ENCODE results near the gene SLC25A12.
"Not testable (repeated sequence)": the region's sequence is repeated elsewhere in the genome, so short reads cannot be mapped to it uniquely, and the experiment has no call there.

- not testable (repeated sequence) for TF ChIP-seq CTCF (CRISPR knock-in tag; IDR thresholded peaks at IDR 0.05); RNF2 (conservative IDR thresholded peaks at IDR 0.05; ENCODE audit: low read depth); CBX2 (IDR thresholded peaks at IDR 0.05; ENCODE audit: low read depth, low read length); CBX2 (CRISPR knock-in tag; IDR thresholded peaks at IDR 0.05; ENCODE audit: low read depth); ZBTB7B (CRISPR knock-in tag; IDR thresholded peaks at IDR 0.05); RELA (CRISPR knock-in tag; IDR thresholded peaks at IDR 0.05); POLR2A (IDR thresholded peaks at IDR 0.05; ENCODE audit: insufficient read depth in 1 of 2, low read depth in 2 of 2, low read length in 2 of 2); ETV6 (CRISPR knock-in tag; conservative IDR thresholded peaks at IDR 0.05); ZNF777 (CRISPR knock-in tag; IDR thresholded peaks at IDR 0.05); KDM3A (CRISPR knock-in tag; IDR thresholded peaks at IDR 0.05; ENCODE audit: low read depth)
Measured at GRCh38 chr2:171808885-171809284, 85.2 kb downstream of the SLC25A12 start.
